ENCODE results near the gene SIPA1L3.

Gene SIPA1L3

DNA sequence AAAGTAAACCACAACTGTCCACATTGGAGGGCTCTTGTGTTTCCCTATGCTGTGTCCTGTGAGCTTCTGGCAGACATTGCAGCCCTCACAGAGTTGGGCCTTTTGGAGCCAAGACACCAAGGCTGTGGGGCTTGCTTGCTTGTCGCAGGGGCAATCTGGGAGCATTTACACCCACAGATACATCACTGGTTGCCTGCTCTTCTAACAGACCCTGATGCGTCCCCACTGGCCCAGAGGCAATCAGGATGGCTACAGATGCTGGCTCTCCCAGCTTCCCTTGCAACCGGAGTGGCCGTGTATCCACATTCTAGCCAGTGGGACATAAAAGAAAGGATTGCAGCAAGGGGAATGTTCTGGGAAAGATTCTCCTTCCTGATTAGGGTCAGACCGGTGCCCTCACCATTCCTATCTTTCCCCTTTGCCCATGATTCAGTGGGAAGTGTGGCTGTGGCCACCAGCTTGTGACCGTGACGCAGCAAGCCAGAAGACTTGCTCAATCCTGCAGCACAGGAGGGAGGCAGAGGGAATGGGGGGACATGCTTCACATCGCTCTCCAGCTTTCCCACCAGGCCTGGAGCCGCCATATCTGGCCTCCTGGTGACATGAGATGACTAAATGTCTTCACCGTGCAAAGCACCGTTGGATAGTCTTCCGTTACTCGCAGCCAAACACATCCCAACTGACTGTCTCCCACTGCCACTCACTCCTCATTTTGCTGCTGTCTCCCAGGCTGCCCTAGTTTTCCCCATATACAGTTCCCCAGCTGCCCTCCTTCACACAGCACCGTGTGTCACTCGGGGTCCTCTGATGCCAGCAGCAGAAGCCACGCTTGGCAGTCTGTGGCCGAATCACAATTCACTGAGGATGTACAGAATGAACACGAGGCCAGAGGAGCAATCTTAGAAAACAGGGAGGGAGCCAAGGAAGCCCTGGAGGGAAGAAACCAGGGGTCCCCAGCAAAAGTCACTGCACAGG, 166.1 kb downstream of the SIPA1L3 start:
- no peak for DNase-seq
- H3K27ac ChIP-seq (ENCODE audit: insufficient read depth in 1 of 2, low read depth in 1 of 2, low read length in 2 of 2, poor library complexity in 1 of 2, severe bottlenecking in 2 of 2) = no peak overlapping the region
- CTCF ChIA-PET = interaction anchor here (0.8 to 1.1 kb wide), 2 partner anchors 10 to 154 kb away, joined by 3 read pairs; no protein-coding TSS in a partner anchor
- no peaks in the 10 kb centered on the region for H3K4me1 ChIP-seq (ENCODE audit: control extremely low read depth in 1 of 4, control insufficient read depth in 4 of 4, insufficient read depth in 4 of 4, low read length in 3 of 4)
- H3K36me3 ChIP-seq (ENCODE audit: control insufficient read depth in 4 of 4, insufficient read depth in 4 of 4, low read length in 3 of 4) = peaks cover 0 to 19% (median 12%) of the 10 kb centered on the region in 4 experiments
- POLR2A ChIA-PET = no interaction called here
- no peak overlapping the region for H3K4me3 ChIP-seq (ENCODE audit: control insufficient read depth in 1 of 7, extremely low read depth in 1 of 7, insufficient read depth in 4 of 7, low read depth in 2 of 7, low read length in 6 of 7)
- H3K9me3 ChIP-seq (ENCODE audit: control extremely low read depth in 1 of 5, control insufficient read depth in 4 of 5, insufficient read depth in 2 of 5, low read depth in 1 of 5, low read length in 4 of 5) = peaks cover 0 to 5% (median 0%) of the 10 kb centered on the region in 5 experiments
- 100% methylated on average over 11 of the region's 18 CpGs for WGBS (ENCODE audit: insufficient coverage)
- H3K27me3 ChIP-seq (replicated peaks in 2 of 5; ENCODE audit: control insufficient read depth in 4 of 5, insufficient read depth in 5 of 5, low read length in 4 of 5) = no peaks in the 10 kb centered on the region

DNA sequence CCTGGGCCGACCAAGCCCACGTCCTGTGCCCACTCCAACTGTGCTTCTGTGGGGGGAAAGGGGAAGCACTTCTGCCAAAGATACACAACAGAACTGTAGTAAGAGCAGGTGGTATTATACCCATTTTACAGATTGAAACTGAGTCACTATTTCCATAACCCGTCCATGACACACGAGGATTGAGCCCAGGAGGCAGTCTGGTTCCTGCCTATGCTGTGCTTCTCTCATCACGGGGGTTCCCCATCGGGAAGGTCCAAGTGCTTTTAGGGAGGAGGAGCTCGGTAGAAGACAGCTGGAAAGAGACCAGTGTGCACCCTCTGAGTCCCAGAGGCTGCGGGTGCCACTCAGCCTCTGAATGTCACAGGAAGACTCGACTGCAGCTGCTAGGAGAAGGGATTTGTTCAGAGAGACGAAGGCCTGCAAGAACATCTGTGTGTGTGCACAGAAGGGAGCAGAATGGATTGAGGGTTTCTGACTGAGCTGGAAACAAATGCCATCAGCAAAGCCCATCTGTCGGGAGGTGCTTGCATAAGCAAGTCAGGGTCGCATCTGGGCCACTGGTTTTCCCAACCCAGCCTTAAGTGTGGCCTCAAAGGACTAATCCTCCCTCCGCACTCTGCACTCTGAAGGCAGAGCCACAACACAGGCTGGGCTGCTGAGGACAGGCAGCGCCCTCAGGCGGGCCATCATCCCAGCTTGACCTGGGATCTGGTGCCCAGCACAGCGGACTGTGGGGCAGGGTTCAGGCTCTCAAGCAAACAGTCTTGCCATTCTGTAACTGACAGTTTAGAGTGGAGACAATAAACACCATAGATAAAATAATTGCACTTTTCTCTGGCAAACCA, 167.1 kb downstream of the SIPA1L3 start:
- DNase-seq = no peak
- Histone ChIP-seq H3K4me1 (ENCODE audit: control extremely low read depth in 1 of 4, control insufficient read depth in 4 of 4, insufficient read depth in 4 of 4, low read length in 3 of 4) (no peaks in the 10 kb centered on the region), H3K27ac (ENCODE audit: insufficient read depth in 1 of 2, low read depth in 1 of 2, low read length in 2 of 2, poor library complexity in 1 of 2, severe bottlenecking in 2 of 2) (no peak overlapping the region), H3K9me3 (ENCODE audit: control extremely low read depth in 1 of 5, control insufficient read depth in 4 of 5, insufficient read depth in 2 of 5, low read depth in 1 of 5, low read length in 4 of 5) (peaks cover 0 to 5% (median 0%) of the 10 kb centered on the region in 5 experiments), H3K36me3 (ENCODE audit: control insufficient read depth in 4 of 4, insufficient read depth in 4 of 4, low read length in 3 of 4) (peaks cover 0 to 19% (median 12%) of the 10 kb centered on the region in 4 experiments), H3K4me3 (ENCODE audit: control insufficient read depth in 1 of 7, extremely low read depth in 1 of 7, insufficient read depth in 4 of 7, low read depth in 2 of 7, low read length in 6 of 7) (no peak overlapping the region), H3K27me3 (replicated peaks in 2 of 5; ENCODE audit: control insufficient read depth in 4 of 5, insufficient read depth in 5 of 5, low read length in 4 of 5) (no peaks in the 10 kb centered on the region)
- CTCF ChIA-PET = interaction anchor here (1.1 kb wide), 1 partner anchor 155 kb away, joined by 3 read pairs; no protein-coding TSS in a partner anchor
- 95% methylated on average over 15 of the region's 16 CpGs for WGBS (ENCODE audit: insufficient coverage)
- POLR2A ChIA-PET = no interaction called here

DNA sequence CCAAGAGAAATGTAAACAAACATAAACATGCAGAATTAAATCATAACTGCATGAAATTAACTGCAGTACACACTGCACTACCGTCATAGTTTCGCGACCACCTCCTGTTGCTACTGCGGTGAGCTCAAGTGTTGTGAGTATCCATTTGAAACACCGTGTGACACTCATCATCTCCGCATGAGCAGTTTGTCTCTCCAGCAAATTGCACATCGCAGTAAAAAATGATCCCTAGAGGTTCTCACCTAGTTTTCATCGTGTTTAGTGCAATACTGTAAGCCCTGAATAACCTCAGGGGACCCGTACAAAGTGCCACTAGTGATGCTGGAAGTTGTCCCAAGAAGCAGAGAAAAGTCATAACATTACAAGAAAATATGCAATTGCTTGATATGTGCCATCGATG, 169.3 kb downstream of the SIPA1L3 start:
- POLR2A ChIA-PET = no interaction called here
- Histone ChIP-seq H3K27me3 (replicated peaks in 2 of 5; ENCODE audit: control insufficient read depth in 4 of 5, insufficient read depth in 5 of 5, low read length in 4 of 5) (no peaks in the 10 kb centered on the region), H3K36me3 (ENCODE audit: control insufficient read depth in 4 of 4, insufficient read depth in 4 of 4, low read length in 3 of 4) (peaks cover 4 to 23% (median 13%) of the 10 kb centered on the region in 4 experiments), H3K4me1 (ENCODE audit: control extremely low read depth in 1 of 4, control insufficient read depth in 4 of 4, insufficient read depth in 4 of 4, low read length in 3 of 4) (peaks cover 0 to 7% (median 3%) of the 10 kb centered on the region in 4 experiments), H3K9me3 (ENCODE audit: control extremely low read depth in 1 of 5, control insufficient read depth in 4 of 5, insufficient read depth in 2 of 5, low read depth in 1 of 5, low read length in 4 of 5) (peaks cover 0 to 5% (median 0%) of the 10 kb centered on the region in 5 experiments), H3K27ac (ENCODE audit: insufficient read depth in 1 of 2, low read depth in 1 of 2, low read length in 2 of 2, poor library complexity in 1 of 2, severe bottlenecking in 2 of 2) (no peak overlapping the region), H3K4me3 (ENCODE audit: control insufficient read depth in 1 of 7, extremely low read depth in 1 of 7, insufficient read depth in 4 of 7, low read depth in 2 of 7, low read length in 6 of 7) (no peak overlapping the region)
- CTCF ChIA-PET = interaction anchor here (0.9 to 1.1 kb wide), 2 partner anchors 10 to 18 kb away, joined by 3 to 4 read pairs; no protein-coding TSS in a partner anchor
- DNase-seq = no peak
- 98% methylated on average over 10 of the region's 10 CpGs for WGBS (ENCODE audit: insufficient coverage)

DNA sequence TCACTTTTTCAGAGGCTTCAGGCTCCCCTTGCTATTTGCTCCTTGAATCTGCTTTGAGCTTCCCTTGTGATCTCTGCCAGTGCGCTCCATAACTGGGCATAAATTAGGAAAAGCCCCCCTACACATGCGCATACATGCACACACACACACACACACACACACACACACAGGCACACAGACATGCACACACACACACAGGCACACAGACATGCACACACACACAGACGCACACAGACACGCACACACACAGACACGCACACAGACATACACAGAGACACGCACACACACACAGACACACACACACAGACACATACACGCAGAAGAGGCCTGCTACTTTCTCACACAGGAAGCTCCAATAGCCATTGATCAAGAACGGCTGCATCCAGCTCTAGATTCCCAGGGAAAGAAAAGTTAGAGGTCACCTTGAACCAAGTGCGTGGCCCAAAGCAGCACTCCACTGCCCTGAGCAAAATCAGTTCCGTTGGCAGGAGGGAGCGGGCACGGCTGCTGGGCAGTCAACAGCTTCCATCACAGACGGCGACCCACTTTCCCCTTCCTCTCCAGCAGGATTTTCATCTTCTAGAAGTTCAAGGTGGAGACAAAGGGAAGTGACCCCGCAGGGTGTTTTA, 171.4 kb downstream of the SIPA1L3 start:
- peaks cover 9 to 33% (median 18%) of the 10 kb centered on the region in 4 experiments for H3K36me3 ChIP-seq (ENCODE audit: control insufficient read depth in 4 of 4, insufficient read depth in 4 of 4, low read length in 3 of 4)
- H3K4me1 ChIP-seq (ENCODE audit: control extremely low read depth in 1 of 4, control insufficient read depth in 4 of 4, insufficient read depth in 4 of 4, low read length in 3 of 4) = peaks cover 0 to 7% (median 3%) of the 10 kb centered on the region in 4 experiments
- peaks cover 0 to 5% (median 0%) of the 10 kb centered on the region in 5 experiments for H3K9me3 ChIP-seq (ENCODE audit: control extremely low read depth in 1 of 5, control insufficient read depth in 4 of 5, insufficient read depth in 2 of 5, low read depth in 1 of 5, low read length in 4 of 5)
- CTCF ChIA-PET = no interaction called here
- no peak overlapping the region for H3K4me3 ChIP-seq (ENCODE audit: control insufficient read depth in 1 of 7, extremely low read depth in 1 of 7, insufficient read depth in 4 of 7, low read depth in 2 of 7, low read length in 6 of 7)
- H3K27ac ChIP-seq (ENCODE audit: insufficient read depth in 1 of 2, low read depth in 1 of 2, low read length in 2 of 2, poor library complexity in 1 of 2, severe bottlenecking in 2 of 2) = no peak overlapping the region
- 94% methylated on average over 11 of the region's 15 CpGs for WGBS (ENCODE audit: insufficient coverage)
- DNase-seq = no peak
- POLR2A ChIA-PET = no interaction called here
- H3K27me3 ChIP-seq (replicated peaks in 2 of 5; ENCODE audit: control insufficient read depth in 4 of 5, insufficient read depth in 5 of 5, low read length in 4 of 5) = no peaks in the 10 kb centered on the region

DNA sequence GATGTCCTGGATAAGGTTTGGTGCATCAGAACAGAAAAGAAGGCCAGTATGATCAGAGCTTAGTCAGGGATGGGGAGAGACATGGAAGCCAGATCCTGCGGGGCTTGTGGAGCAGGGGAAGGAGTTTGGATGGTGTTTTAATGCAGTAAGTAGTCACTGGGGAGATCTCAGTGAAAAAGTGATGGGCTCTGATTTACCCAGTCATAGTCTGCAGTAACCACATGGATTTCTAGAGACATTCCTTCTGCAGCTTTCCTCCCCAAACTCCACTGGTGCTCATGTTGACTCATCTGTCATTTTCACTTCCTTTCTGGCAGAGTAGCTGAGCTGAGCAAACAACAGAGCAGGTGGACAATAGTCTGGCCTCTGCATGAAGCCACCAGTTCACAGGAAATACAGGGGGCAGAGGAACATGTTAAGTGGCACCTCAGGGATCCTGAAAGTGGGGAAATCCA, 172.9 kb downstream of the SIPA1L3 start:
- Histone ChIP-seq H3K36me3 (ENCODE audit: control insufficient read depth in 4 of 4, insufficient read depth in 4 of 4, low read length in 3 of 4) (peaks cover 9 to 39% (median 21%) of the 10 kb centered on the region in 4 experiments), H3K4me3 (ENCODE audit: control insufficient read depth in 1 of 7, extremely low read depth in 1 of 7, insufficient read depth in 4 of 7, low read depth in 2 of 7, low read length in 6 of 7) (no peak overlapping the region), H3K4me1 (ENCODE audit: control extremely low read depth in 1 of 4, control insufficient read depth in 4 of 4, insufficient read depth in 4 of 4, low read length in 3 of 4) (peaks cover 0 to 7% (median 3%) of the 10 kb centered on the region in 4 experiments), H3K9me3 (ENCODE audit: control extremely low read depth in 1 of 5, control insufficient read depth in 4 of 5, insufficient read depth in 2 of 5, low read depth in 1 of 5, low read length in 4 of 5) (peaks cover 0 to 5% (median 0%) of the 10 kb centered on the region in 5 experiments), H3K27me3 (replicated peaks in 2 of 5; ENCODE audit: control insufficient read depth in 4 of 5, insufficient read depth in 5 of 5, low read length in 4 of 5) (no peaks in the 10 kb centered on the region), H3K27ac (ENCODE audit: insufficient read depth in 1 of 2, low read depth in 1 of 2, low read length in 2 of 2, poor library complexity in 1 of 2, severe bottlenecking in 2 of 2) (no peak overlapping the region)
- DNase-seq = peak in 1 of 3 donors; percentile 13
- ChIA-PET CTCF (interaction anchor here (2.2 kb wide), 1 partner anchor 15 kb away, joined by 6 read pairs; no protein-coding TSS in a partner anchor), POLR2A (no interaction called here)
- WGBS (ENCODE audit: insufficient coverage) = 89% methylated on average over 1 of the region's 1 CpG

DNA sequence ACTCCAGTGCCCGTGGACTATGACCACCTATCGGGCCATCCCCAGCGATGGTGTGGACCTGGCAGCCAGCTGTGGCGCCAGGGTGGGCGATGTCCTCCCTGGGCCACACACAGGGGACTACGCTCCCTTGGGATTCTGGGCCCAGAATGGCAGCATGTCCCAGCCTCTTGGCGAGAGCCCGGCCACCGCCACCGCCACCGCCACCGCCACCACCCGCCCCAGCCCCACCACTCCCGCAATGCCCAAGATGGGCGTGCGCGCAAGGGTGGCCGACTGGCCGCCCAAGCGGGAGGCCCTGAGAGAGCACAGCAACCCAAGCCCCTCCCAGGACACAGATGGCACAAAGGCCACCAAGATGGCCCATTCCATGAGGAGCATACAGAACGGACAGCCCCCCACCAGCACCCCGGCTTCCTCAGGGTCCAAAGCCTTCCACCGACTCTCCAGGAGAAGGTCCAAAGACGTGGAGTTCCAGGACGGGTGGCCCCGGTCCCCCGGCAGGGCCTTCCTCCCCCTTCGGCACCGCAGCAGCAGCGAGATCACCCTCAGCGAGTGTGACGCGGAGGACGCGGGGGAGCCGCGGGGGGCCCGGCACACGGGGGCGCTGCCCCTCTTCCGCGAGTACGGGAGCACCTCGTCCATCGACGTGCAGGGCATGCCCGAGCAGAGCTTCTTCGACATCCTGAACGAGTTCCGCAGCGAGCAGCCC, 174.7 kb downstream of the SIPA1L3 start:
- Histone ChIP-seq H3K36me3 (ENCODE audit: control insufficient read depth in 4 of 4, insufficient read depth in 4 of 4, low read length in 3 of 4) (peaks cover 6 to 45% (median 22%) of the 10 kb centered on the region in 4 experiments), H3K4me1 (ENCODE audit: control extremely low read depth in 1 of 4, control insufficient read depth in 4 of 4, insufficient read depth in 4 of 4, low read length in 3 of 4) (peaks cover 0 to 7% (median 3%) of the 10 kb centered on the region in 4 experiments), H3K9me3 (ENCODE audit: control extremely low read depth in 1 of 5, control insufficient read depth in 4 of 5, insufficient read depth in 2 of 5, low read depth in 1 of 5, low read length in 4 of 5) (no peaks in the 10 kb centered on the region), H3K27ac (ENCODE audit: insufficient read depth in 1 of 2, low read depth in 1 of 2, low read length in 2 of 2, poor library complexity in 1 of 2, severe bottlenecking in 2 of 2) (no peak overlapping the region), H3K4me3 (ENCODE audit: control insufficient read depth in 1 of 7, extremely low read depth in 1 of 7, insufficient read depth in 4 of 7, low read depth in 2 of 7, low read length in 6 of 7) (no peak overlapping the region), H3K27me3 (replicated peaks in 2 of 5; ENCODE audit: control insufficient read depth in 4 of 5, insufficient read depth in 5 of 5, low read length in 4 of 5) (no peaks in the 10 kb centered on the region)
- ChIA-PET POLR2A (no interaction called here), CTCF (interaction anchor here (2.2 kb wide), 1 partner anchor 13 kb away, joined by 6 read pairs; no protein-coding TSS in a partner anchor)
- 97% methylated on average over 44 of the region's 51 CpGs for WGBS (ENCODE audit: insufficient coverage)
- DNase-seq = no peak

Data from common myeloid progenitor, CD34-positive (primary cell).